Islet of Langerhans (tissue), 1 donor: ENCODE results near the gene CDK6.
"Not testable (repeated sequence)": the region's sequence is repeated elsewhere in the genome, so short reads cannot be mapped to it uniquely, and the experiment has no call there.

Source experiments
- FAIRE-seq: peaks from one replicate; lab custom pipeline; 2011; peaks lifted over from hg19 to GRCh38; lab: Jason Lieb, UNC

Gene CDK6

GRCh38 chr7:92761391-92762097, 74.8 kb downstream of the CDK6 start:
- no peak for FAIRE-seq

- FAIRE-seq: no peak
These were observed 77.5 kb downstream of the CDK6 start for GRCh38 chr7:92758796-92759431.

GRCh38 chr7:92757311-92757910, 79.0 kb downstream of the CDK6 start:
- FAIRE-seq: not testable (repeated sequence)

- no peak for FAIRE-seq
These were observed 80.7 kb downstream of the CDK6 start for GRCh38 chr7:92755680-92756079.

- no peak for FAIRE-seq
These were observed 81.3 kb downstream of the CDK6 start for GRCh38 chr7:92754919-92755581.

GRCh38 chr7:92753614-92754013, 82.8 kb downstream of the CDK6 start:
- no peak for FAIRE-seq

- FAIRE-seq: no peak
These were observed 84.2 kb downstream of the CDK6 start for GRCh38 chr7:92751902-92752901.

- no peak for FAIRE-seq
These were observed 85.4 kb downstream of the CDK6 start for GRCh38 chr7:92750946-92751345.

DNA sequence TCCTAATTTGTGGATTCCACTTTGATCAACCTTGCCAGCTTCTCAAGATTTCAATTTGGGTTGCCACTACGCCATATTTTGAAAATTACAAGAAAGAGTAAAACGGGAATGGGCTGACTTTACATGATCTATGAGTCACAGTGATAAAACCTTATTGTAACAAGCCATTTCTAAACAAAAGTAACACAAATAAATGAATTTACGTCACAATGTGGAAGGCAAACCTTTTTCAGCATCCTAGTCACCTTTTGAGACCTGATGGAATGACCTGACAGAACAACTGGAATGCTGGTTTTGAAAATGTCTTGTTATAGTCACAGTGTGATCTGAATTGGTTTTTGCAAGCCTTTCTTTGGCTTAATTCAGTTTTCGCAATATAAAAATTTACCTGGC, 85.9 kb downstream of the CDK6 start:
- FAIRE-seq: no peak

GRCh38 chr7:92749832-92750446, 86.4 kb downstream of the CDK6 start:
- FAIRE-seq: no peak

DNA sequence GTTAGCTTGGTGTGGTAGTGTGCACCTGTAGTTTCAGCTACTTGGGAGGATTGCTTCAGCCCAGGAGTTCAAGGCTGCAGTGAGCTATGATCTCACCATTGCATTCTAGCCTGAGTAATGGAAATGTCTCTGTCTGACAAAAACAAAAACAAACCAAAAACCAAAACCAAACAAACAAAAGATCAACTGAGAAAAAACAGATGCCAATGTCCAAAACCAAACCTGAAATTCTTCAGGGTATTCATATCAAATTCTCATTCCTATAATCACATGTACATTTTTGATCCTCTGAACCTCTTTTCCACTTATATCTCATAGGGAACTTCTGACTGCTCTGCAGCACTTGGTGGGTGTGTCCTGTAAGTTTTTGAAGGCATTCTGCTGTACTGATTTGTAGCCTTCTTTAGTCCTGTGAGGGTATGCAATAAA, 87.0 kb downstream of the CDK6 start:
- FAIRE-seq: no peak

DNA sequence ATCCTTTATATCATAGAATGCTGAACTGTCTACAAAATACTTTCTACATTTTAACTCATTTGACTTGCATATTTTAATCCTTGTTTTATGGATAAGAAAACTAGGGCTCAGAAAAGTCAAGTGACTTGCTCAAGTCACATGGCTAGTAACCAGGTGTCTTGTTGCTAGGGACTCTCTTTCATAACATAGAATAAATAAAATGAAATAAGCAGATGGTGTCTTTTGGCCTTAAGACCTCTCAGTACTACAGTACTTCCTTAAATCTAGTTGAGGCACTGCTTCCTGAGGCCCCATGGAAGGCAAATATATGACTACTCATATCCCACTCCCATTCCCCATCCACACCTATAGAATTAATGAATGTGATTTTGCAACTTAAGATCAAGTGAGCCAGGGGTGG, 87.9 kb downstream of the CDK6 start:
- FAIRE-seq: no peak

DNA sequence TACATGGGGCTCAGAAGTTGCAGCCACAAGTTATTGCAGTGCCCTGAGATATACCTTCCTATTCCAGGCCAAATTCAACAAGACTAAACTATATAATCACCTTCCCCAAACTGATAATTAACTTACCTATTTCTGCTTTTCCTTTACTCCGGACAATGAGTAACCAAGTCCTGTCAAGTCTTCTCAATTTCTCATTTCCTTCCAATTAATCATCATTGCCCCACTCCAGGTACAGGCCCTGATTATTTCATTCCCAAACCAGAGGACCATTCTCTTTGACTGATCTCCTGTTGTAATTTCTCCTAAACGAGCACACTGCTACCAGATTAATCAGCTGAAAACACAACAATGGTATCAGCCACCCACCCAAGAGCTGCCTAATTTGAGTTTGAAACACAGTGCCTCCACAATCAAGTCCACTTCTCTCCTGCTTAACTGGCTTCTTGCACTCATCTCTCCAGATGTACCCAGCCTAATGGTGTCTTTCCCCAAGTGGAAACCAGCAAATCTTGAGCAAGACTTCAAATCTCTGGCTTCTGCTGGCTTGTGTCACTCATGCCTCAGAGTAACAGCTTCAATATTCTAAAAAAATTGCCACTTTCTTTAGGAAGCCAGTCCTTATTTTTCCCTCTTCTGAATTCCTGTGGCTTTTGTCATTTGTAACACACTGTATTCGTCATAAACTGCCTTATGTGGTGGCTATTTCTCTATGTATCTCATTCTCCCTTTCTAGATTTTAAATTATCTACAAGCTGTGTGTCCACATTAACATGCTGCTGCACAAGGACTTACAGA, 89.1 kb downstream of the CDK6 start:
- FAIRE-seq: no peak

GRCh38 chr7:92745241-92745640, 91.1 kb downstream of the CDK6 start:
- FAIRE-seq: no peak

- not testable (repeated sequence) for FAIRE-seq
These were observed 92.2 kb downstream of the CDK6 start for GRCh38 chr7:92744180-92744579.

DNA sequence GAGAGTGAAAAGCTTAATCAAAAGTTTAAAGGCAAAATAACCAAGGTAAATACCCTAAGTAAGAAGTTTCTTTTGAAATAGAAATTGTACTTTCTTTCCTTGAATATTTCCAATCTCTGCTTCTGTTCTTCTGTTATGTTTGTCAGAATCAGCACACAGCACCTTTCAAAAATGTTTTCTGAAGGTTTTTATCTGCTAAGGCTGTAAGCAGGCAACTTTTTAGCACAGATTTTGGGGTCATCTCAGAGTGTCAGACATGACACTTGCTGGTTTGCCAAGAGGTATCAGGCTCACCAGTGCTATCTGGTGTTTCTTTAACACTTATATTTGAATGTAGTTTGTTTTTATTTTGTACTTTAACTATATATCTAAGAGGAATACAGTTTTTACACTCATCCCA, 94.2 kb downstream of the CDK6 start:
- no peak for FAIRE-seq

DNA sequence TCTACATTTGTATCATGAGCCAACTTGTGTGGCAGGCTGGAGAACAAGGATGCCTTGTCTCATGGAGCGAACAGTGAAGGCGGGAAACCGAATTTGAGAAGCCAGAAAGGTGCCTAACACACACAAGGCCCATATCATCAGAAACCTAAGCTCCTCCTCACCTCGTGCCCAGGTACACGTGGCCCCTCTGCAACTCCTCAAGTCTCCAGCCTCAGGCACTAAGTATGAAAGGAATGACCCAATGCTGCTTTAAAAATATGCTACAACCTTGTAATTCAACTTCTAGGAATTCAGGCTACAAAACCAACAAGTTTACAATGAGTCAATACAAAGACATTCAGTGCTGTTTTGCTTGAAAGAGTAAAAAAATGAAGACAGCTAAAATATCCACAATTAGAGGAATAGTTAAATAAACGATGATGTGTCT, 95.7 kb downstream of the CDK6 start:
- no peak for FAIRE-seq

DNA sequence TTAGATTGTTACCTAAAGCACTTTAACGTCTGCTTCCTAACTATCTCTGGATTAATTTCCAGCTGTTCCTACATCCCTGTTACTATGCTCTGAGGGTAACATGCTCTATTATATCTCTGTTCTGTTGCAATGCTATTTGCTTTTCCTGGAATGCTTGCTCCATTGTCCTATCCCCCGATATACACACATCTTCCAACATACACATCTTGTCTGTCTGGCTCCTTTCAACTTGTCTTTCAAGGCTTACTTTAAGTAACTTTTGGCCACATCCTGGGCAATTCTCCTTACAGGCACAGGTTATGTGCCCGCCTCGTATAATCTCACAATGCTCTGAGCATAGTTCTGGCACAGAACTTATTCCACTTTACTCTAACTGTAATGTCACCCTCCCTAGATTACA, 96.2 kb downstream of the CDK6 start:
- FAIRE-seq: no peak

- FAIRE-seq: no peak
These were observed 97.3 kb downstream of the CDK6 start for GRCh38 chr7:92739091-92739490.

- FAIRE-seq: no peak
These were observed 98.7 kb downstream of the CDK6 start for GRCh38 chr7:92737706-92738105.

- no peak for FAIRE-seq
These were observed 99.5 kb downstream of the CDK6 start for GRCh38 chr7:92736870-92737269.
